Measurements from ENCODE around the gene UST. TPM values are rescaled to one million over a fixed set of nuclear protein-coding genes. Genes with fewer than 3 reads are reported as not detected.

UST gene
- total and polyA plus RNA-seq, 2 of the 8 experiments (the other 6 are each of a cell fraction or from before 2014, with no cell fraction given), result 13.5 to 34.5 TPM

DNA sequence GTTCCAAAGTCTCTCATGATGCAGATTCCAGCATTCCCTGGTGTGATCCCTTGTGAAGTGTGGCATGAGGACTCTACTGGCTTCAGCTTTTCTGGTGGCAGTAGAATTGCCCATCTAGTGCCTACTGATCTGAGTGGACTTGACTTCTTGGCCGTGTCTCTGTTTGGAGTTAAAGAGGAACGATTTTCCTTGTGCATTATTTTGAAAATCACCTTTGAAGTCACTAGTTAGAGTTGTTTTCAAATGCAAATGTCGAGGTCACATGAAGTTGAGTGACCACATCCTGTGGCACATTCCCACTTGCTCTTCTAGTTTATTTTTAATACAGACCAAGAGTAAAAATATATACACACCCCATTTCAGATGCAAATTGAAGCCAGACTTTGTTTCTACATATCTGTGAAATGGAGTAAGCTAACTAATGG, 300.0 kb downstream of the UST start (continued):
- TF ChIP-seq USF2 (IDR thresholded peaks at IDR 0.05; ENCODE audit: low read length), result no peak
- no peak for TF ChIP-seq EZH2 (IDR thresholded peaks at IDR 0.05; ENCODE audit: low read depth, low read length, severe bottlenecking)
- TF ChIP-seq FOSL1 (IDR thresholded peaks at IDR 0.05; ENCODE audit: insufficient read depth, low read depth, low read length), result no peak
- TF ChIP-seq JUN (IDR thresholded peaks at IDR 0.05; ENCODE audit: low read depth, low read length), result no peak
- TF ChIP-seq POLR2AphosphoS5 (IDR thresholded peaks at IDR 0.05; ENCODE audit: low read depth, low read length), result no peak
- no peak for TF ChIP-seq JUND (IDR thresholded peaks at IDR 0.05; ENCODE audit: low read length)
- no peak for TF ChIP-seq POU5F1 (IDR thresholded peaks at IDR 0.05; ENCODE audit: low read depth, low read length)
- TF ChIP-seq KDM5A (IDR thresholded peaks at IDR 0.05; ENCODE audit: low read length), result no peak
- TF ChIP-seq HDAC6 (IDR thresholded peaks at IDR 0.05; ENCODE audit: low read depth, low read length), result no peak

Measured in H1 (cell line).